ENCODE results near the gene RRP36.

Gene RRP36

GRCh38 chr6:43012364-43012763 is 9.1 kb upstream of the RRP36 start:
- DNase-seq (ENCODE audit: low read depth, low spot score), result no peak
- ChIA-PET POLR2A (no interaction called here), CTCF (interaction anchor here (0.9 to 5.5 kb wide), 5 partner anchors 8 to 131 kb away, joined by 3 to 38 read pairs (median 6); no protein-coding TSS in a partner anchor)
- no peak for TF ChIP-seq CTCF (IDR thresholded peaks at IDR 0.05; ENCODE audit: insufficient read depth, low read length, missing control alignments)
- H3K4me3 ChIP-seq (ENCODE audit: low read depth, low read length), result peak overlapping the region; percentile 79

- DNase-seq (ENCODE audit: low read depth, low spot score), result no peak
- CTCF ChIA-PET, result interaction anchor here (0.9 to 5.5 kb wide), 7 partner anchors 9 to 216 kb away, joined by 3 to 38 read pairs (median 4); partner anchors contain the start of gene DNPH1
- TF ChIP-seq CTCF (IDR thresholded peaks at IDR 0.05; ENCODE audit: insufficient read depth, low read length, missing control alignments), result no peak
- POLR2A ChIA-PET, result interaction anchor here (0.6 to 1.6 kb wide), 6 partner anchors 40 to 775 kb away, joined by 3 to 5 read pairs (median 4); partner anchors contain the start of genes CUL7 and CUL9
- H3K4me3 ChIP-seq (ENCODE audit: low read depth, low read length), result peak overlapping the region; percentile 79
Observed at GRCh38 chr6:43013097-43013842, 8.2 kb upstream of the RRP36 start.

- DNase-seq (ENCODE audit: low read depth, low spot score), result peak; percentile 99
- POLR2A ChIA-PET, result interaction anchor here (0.6 to 1.6 kb wide), 12 partner anchors 29 to 169 kb away, joined by 3 to 10 read pairs (median 3); partner anchors contain the start of genes CNPY3, CUL7, CUL9 and KLC4
- TF ChIP-seq CTCF (IDR thresholded peaks at IDR 0.05; ENCODE audit: insufficient read depth, low read length, missing control alignments), result no peak
- CTCF ChIA-PET, result interaction anchor here (1.1 to 5.5 kb wide), 6 partner anchors 9 to 215 kb away, joined by 3 to 38 read pairs (median 7); partner anchors contain the start of gene DNPH1
- H3K4me3 ChIP-seq (ENCODE audit: low read depth, low read length), result peak within 1 kb of the TSS; percentile 98
Observed at GRCh38 chr6:43013843-43014433, 7.5 kb upstream of the RRP36 start, which contains the start of the genes KLHDC3 and MEA1. Gene KLHDC3, plus strand, starts transcription at chr6:43014249. Its CDS starts 2,944 bp downstream, at chr6:43017193. Gene MEA1, minus strand, starts transcription at chr6:43013946. Its CDS starts 133 bp downstream, at chr6:43013813.

GRCh38 chr6:43014434-43014909 is 7.0 kb upstream of the RRP36 start:
- ChIA-PET POLR2A (interaction anchor here (0.6 to 1.6 kb wide), 11 partner anchors 30 to 159 kb away, joined by 3 to 10 read pairs (median 3); partner anchors contain the start of genes CNPY3, CUL7, KLC4 and MRPL2), CTCF (interaction anchor here (1.1 to 5.5 kb wide), 4 partner anchors 11 to 215 kb away, joined by 4 to 38 read pairs (median 8); partner anchors contain the start of gene DNPH1)
- H3K4me3 ChIP-seq (ENCODE audit: low read depth, low read length), result peak overlapping the region; percentile 98
- no peak for DNase-seq (ENCODE audit: low read depth, low spot score)
- TF ChIP-seq CTCF (IDR thresholded peaks at IDR 0.05; ENCODE audit: insufficient read depth, low read length, missing control alignments), result no peak

GRCh38 chr6:43016176-43016942 is 5.1 kb upstream of the RRP36 start:
- TF ChIP-seq CTCF (IDR thresholded peaks at IDR 0.05; ENCODE audit: insufficient read depth, low read length, missing control alignments), result no peak
- no peak overlapping the region for H3K4me3 ChIP-seq (ENCODE audit: low read depth, low read length)
- POLR2A ChIA-PET, result interaction anchor here (1.0 kb wide), 1 partner anchor 38 kb away, joined by 4 read pairs; the partner anchor contains the start of gene CUL7
- CTCF ChIA-PET, result interaction anchor here (1.2 to 5.5 kb wide), 4 partner anchors 114 to 155 kb away, joined by 3 to 38 read pairs (median 8); no protein-coding TSS in a partner anchor
- no peak for DNase-seq (ENCODE audit: low read depth, low spot score)

Data from AG04449 (cell line).